Measurements from ENCODE around the gene ZBP1.

ZBP1 gene

GRCh38 chr20:57589728-57590484 is 30.3 kb downstream of the ZBP1 start:
- no peaks in the 10 kb centered on the region for H3K36me3 ChIP-seq (ENCODE audit: insufficient read depth)
- no peak overlapping the region for H3K4me2 ChIP-seq
- H4K20me1 ChIP-seq (ENCODE audit: insufficient read depth), result no peaks in the 10 kb centered on the region
- no peak for TF ChIP-seq CTCF (conservative IDR thresholded peaks at IDR 0.05; ENCODE audit: low read depth, low read length)
- H3K4me3 ChIP-seq (IDR thresholded peaks at IDR 0.05; ENCODE audit: insufficient read depth, low read depth, low read length), result no peak overlapping the region
- H3K4me1 ChIP-seq (ENCODE audit: low read depth, poor library complexity, severe bottlenecking), result peaks cover 4% of the 10 kb centered on the region
- no peak overlapping the region for H2AFZ ChIP-seq (ENCODE audit: low read depth)
- H3K9ac ChIP-seq, result no peak overlapping the region
- H3K27me3 ChIP-seq (ENCODE audit: insufficient read depth, low read depth), result peaks cover 49% of the 10 kb centered on the region
- no peak overlapping the region for H3K27ac ChIP-seq
- no peaks in the 10 kb centered on the region for H3K79me2 ChIP-seq (ENCODE audit: insufficient read depth, low read depth)

GRCh38 chr20:57589123-57589727 is 31.0 kb downstream of the ZBP1 start:
- Histone ChIP-seq H3K27me3 (ENCODE audit: insufficient read depth, low read depth) (peaks cover 56% of the 10 kb centered on the region), H3K79me2 (ENCODE audit: insufficient read depth, low read depth) (no peaks in the 10 kb centered on the region), H3K4me3 (IDR thresholded peaks at IDR 0.05; ENCODE audit: insufficient read depth, low read depth, low read length) (no peak overlapping the region), H3K27ac (no peak overlapping the region), H2AFZ (ENCODE audit: low read depth) (no peak overlapping the region), H3K36me3 (ENCODE audit: insufficient read depth) (no peaks in the 10 kb centered on the region), H3K9ac (no peak overlapping the region), H4K20me1 (ENCODE audit: insufficient read depth) (no peaks in the 10 kb centered on the region), H3K4me2 (no peak overlapping the region), H3K4me1 (ENCODE audit: low read depth, poor library complexity, severe bottlenecking) (no peaks in the 10 kb centered on the region)
- no peak for TF ChIP-seq CTCF (conservative IDR thresholded peaks at IDR 0.05; ENCODE audit: low read depth, low read length)

GRCh38 chr20:57588596-57588995 is 31.6 kb downstream of the ZBP1 start:
- Histone ChIP-seq H3K27ac (no peak overlapping the region), H3K27me3 (ENCODE audit: insufficient read depth, low read depth) (peaks cover 62% of the 10 kb centered on the region), H4K20me1 (ENCODE audit: insufficient read depth) (no peaks in the 10 kb centered on the region), H2AFZ (ENCODE audit: low read depth) (no peak overlapping the region), H3K4me2 (no peak overlapping the region), H3K36me3 (ENCODE audit: insufficient read depth) (no peaks in the 10 kb centered on the region), H3K9ac (no peak overlapping the region), H3K79me2 (ENCODE audit: insufficient read depth, low read depth) (no peaks in the 10 kb centered on the region), H3K4me1 (ENCODE audit: low read depth, poor library complexity, severe bottlenecking) (no peaks in the 10 kb centered on the region), H3K4me3 (IDR thresholded peaks at IDR 0.05; ENCODE audit: insufficient read depth, low read depth, low read length) (no peak overlapping the region)
- no peak for TF ChIP-seq CTCF (conservative IDR thresholded peaks at IDR 0.05; ENCODE audit: low read depth, low read length)

- no peaks in the 10 kb centered on the region for H4K20me1 ChIP-seq (ENCODE audit: insufficient read depth)
- H3K4me2 ChIP-seq, result no peak overlapping the region
- H3K27ac ChIP-seq, result no peak overlapping the region
- no peak for TF ChIP-seq CTCF (conservative IDR thresholded peaks at IDR 0.05; ENCODE audit: low read depth, low read length)
- peaks cover 68% of the 10 kb centered on the region for H3K27me3 ChIP-seq (ENCODE audit: insufficient read depth, low read depth)
- H3K4me1 ChIP-seq (ENCODE audit: low read depth, poor library complexity, severe bottlenecking), result no peaks in the 10 kb centered on the region
- no peak overlapping the region for H3K4me3 ChIP-seq (IDR thresholded peaks at IDR 0.05; ENCODE audit: insufficient read depth, low read depth, low read length)
- no peaks in the 10 kb centered on the region for H3K79me2 ChIP-seq (ENCODE audit: insufficient read depth, low read depth)
- no peak overlapping the region for H3K9ac ChIP-seq
- H2AFZ ChIP-seq (ENCODE audit: low read depth), result no peak overlapping the region
- H3K36me3 ChIP-seq (ENCODE audit: insufficient read depth), result no peaks in the 10 kb centered on the region
Observed at GRCh38 chr20:57587989-57588377, 32.2 kb downstream of the ZBP1 start.
